ENCODE measurements around the gene ST3GAL4. TPM values are rescaled to one million over a fixed set of nuclear protein-coding genes. Genes with fewer than 3 reads are reported as not detected.
A peak's percentile ranks its signal among the peaks of the same experiment; 100 is the strongest.

ST3GAL4 gene
- total RNA-seq, 1 donor from 2014 or later, result 15.6 TPM

DNA sequence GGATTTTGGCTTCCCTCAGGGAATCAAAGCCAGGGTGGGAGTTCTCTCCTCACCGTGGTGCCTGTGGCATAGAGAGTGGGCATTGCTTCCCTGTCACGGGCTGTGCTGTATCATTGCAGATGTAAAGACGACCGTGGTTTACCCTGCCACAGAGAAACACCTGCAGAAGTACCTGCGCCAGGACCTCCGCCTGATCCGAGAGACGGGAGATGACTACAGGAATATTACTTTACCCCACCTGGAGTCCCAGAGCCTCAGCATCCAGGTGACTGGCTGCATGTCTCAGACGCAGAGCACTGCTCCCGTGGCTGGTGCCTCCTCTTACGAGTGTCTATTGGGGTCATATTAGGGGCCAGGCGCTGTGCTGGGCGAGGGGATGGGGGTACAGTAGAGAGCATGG, 24.2 kb upstream of the ST3GAL4 start:
- DNase-seq (ENCODE audit: low spot score in 2 of 2, unreplicated experiment in 2 of 2), result no peak
- H3K27me3 Mint-ChIP-seq (ENCODE audit: low read depth), result no peaks in the 10 kb centered on the region
- TF ChIP-seq, protein P1, sequence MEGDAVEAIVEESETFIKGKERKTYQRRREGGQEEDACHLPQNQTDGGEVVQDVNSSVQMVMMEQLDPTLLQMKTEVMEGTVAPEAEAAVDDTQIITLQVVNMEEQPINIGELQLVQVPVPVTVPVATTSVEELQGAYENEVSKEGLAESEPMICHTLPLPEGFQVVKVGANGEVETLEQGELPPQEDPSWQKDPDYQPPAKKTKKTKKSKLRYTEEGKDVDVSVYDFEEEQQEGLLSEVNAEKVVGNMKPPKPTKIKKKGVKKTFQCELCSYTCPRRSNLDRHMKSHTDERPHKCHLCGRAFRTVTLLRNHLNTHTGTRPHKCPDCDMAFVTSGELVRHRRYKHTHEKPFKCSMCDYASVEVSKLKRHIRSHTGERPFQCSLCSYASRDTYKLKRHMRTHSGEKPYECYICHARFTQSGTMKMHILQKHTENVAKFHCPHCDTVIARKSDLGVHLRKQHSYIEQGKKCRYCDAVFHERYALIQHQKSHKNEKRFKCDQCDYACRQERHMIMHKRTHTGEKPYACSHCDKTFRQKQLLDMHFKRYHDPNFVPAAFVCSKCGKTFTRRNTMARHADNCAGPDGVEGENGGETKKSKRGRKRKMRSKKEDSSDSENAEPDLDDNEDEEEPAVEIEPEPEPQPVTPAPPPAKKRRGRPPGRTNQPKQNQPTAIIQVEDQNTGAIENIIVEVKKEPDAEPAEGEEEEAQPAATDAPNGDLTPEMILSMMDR (IDR thresholded peaks at IDR 0.05; ENCODE audit: unreplicated experiment), result no peak
- peaks cover 11% of the 10 kb centered on the region for H3K36me3 Mint-ChIP-seq
- H3K4me3 Mint-ChIP-seq, result no peak overlapping the region
- no peak overlapping the region for H3K27ac Mint-ChIP-seq
- peaks cover 4% of the 10 kb centered on the region for H3K4me1 Mint-ChIP-seq
- no peaks in the 10 kb centered on the region for H3K9me3 Mint-ChIP-seq

DNA sequence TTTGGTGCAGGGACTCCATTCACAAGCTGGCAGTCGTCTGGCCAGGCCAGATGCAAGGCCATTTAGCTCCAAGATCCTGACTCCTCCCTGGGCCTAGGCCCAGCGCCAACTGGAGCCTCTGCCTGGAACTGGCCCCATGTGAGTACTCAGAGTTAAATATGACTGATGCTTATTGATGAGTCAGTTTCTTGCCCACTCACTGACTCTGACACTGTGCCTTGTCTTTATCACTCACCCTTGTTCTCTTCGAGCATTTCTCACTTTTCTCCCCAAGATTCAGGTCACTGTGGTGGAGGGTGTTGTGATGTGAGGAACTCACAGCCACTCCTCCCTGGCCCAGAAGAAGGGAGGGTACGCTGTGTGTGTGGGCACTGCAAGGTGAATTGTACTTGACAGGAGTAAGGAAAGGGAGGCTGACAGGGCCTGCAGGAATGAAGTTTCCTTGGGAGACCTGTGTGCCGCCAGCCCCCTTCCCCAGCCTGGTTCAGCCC, 23.2 kb upstream of the ST3GAL4 start:
- Mint-ChIP-seq H3K4me3 (no peak overlapping the region), H3K27ac (no peak overlapping the region), H3K9me3 (no peaks in the 10 kb centered on the region), H3K27me3 (ENCODE audit: low read depth) (no peaks in the 10 kb centered on the region), H3K4me1 (peaks cover 9% of the 10 kb centered on the region), H3K36me3 (peaks cover 12% of the 10 kb centered on the region)
- TF ChIP-seq, protein P1 (IDR thresholded peaks at IDR 0.05; ENCODE audit: unreplicated experiment), result no peak
- DNase-seq (ENCODE audit: low spot score in 2 of 2, unreplicated experiment in 2 of 2), result no peak

- no peaks in the 10 kb centered on the region for H3K9me3 Mint-ChIP-seq
Measured at GRCh38 chr11:126333142-126333541, 22.3 kb upstream of the ST3GAL4 start.

GRCh38 chr11:126334659-126335462, 20.6 kb upstream of the ST3GAL4 start:
- Mint-ChIP-seq H3K36me3 (peaks cover 13% of the 10 kb centered on the region), H3K9me3 (no peaks in the 10 kb centered on the region), H3K27ac (peak overlapping the region; percentile 9), H3K4me1 (peaks cover 25% of the 10 kb centered on the region), H3K4me3 (no peak overlapping the region), H3K27me3 (ENCODE audit: low read depth) (no peaks in the 10 kb centered on the region)
- TF ChIP-seq, protein P1 (IDR thresholded peaks at IDR 0.05; ENCODE audit: unreplicated experiment), result no peak
- DNase-seq (ENCODE audit: low spot score in 2 of 2, unreplicated experiment in 2 of 2), result no peak

More at GRCh38 chr11:126333142-126333541, 22.3 kb upstream of the ST3GAL4 start:
- DNase-seq (ENCODE audit: low spot score in 2 of 2, unreplicated experiment in 2 of 2), result no peak
- H3K27ac Mint-ChIP-seq, result no peak overlapping the region
- H3K4me3 Mint-ChIP-seq, result no peak overlapping the region
- no peaks in the 10 kb centered on the region for H3K27me3 Mint-ChIP-seq (ENCODE audit: low read depth)
- H3K36me3 Mint-ChIP-seq, result peaks cover 12% of the 10 kb centered on the region
- H3K4me1 Mint-ChIP-seq, result peaks cover 15% of the 10 kb centered on the region
- TF ChIP-seq, protein P1 (IDR thresholded peaks at IDR 0.05; ENCODE audit: unreplicated experiment), result no peak

DNA sequence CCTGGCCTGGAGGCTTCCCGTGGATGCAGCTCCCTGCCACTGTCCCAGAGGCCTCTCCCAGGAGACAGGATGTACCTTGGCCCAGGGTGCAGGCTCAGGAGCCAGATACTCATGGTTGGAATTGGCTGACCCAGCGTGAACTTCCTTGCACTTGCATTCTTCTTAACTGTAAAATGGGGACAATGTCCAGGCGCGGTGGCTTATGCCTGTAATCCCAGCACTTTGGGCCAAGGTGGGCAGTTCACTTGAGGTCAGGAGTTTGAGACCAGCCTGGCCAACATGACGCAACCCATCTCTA, 20.1 kb upstream of the ST3GAL4 start:
- Mint-ChIP-seq H3K27ac (no peak overlapping the region), H3K9me3 (no peaks in the 10 kb centered on the region), H3K4me3 (no peak overlapping the region), H3K4me1 (peaks cover 31% of the 10 kb centered on the region), H3K27me3 (ENCODE audit: low read depth) (no peaks in the 10 kb centered on the region), H3K36me3 (peaks cover 13% of the 10 kb centered on the region)
- TF ChIP-seq, protein P1 (IDR thresholded peaks at IDR 0.05; ENCODE audit: unreplicated experiment), result no peak
- DNase-seq (ENCODE audit: low spot score in 2 of 2, unreplicated experiment in 2 of 2), result no peak
